HG02763 (cell line): Measurements from ENCODE around the gene KIF6.

Experiments used
- ATAC-seq: cut with Tn5 transposase; IDR thresholded peaks from one replicate; pipeline ENCODE4 v1.9.1; 2021; ENCODE audit warnings: mild to moderate bottlenecking, moderate library complexity; ENCODE audit not compliant: unreplicated experiment

The KIF6 gene

GRCh38 chr6:39466631-39467030 is 258.6 kb downstream of the KIF6 start:
- no peak for ATAC-seq

- ATAC-seq, result no peak
Measured at GRCh38 chr6:39465539-39465938, 259.7 kb downstream of the KIF6 start.

- ATAC-seq, result no peak
Measured at GRCh38 chr6:39464067-39464466, 261.1 kb downstream of the KIF6 start.

GRCh38 chr6:39453956-39454524 is 271.2 kb downstream of the KIF6 start:
- no peak for ATAC-seq

- no peak for ATAC-seq
Measured at GRCh38 chr6:39453241-39453640, 272.0 kb downstream of the KIF6 start.

- no peak for ATAC-seq
Measured at GRCh38 chr6:39452306-39453145, 272.7 kb downstream of the KIF6 start.

GRCh38 chr6:39451831-39452230 is 273.4 kb downstream of the KIF6 start:
- ATAC-seq, result no peak

GRCh38 chr6:39449022-39449421 is 276.2 kb downstream of the KIF6 start:
- no peak for ATAC-seq

GRCh38 chr6:39446909-39447308 is 278.3 kb downstream of the KIF6 start:
- ATAC-seq, result no peak

GRCh38 chr6:39445667-39446066 is 279.5 kb downstream of the KIF6 start:
- no peak for ATAC-seq

- ATAC-seq, result no peak
Measured at GRCh38 chr6:39444479-39445019, 280.7 kb downstream of the KIF6 start.

GRCh38 chr6:39441986-39442385 is 283.2 kb downstream of the KIF6 start:
- no peak for ATAC-seq

- ATAC-seq, result no peak
Measured at GRCh38 chr6:39441301-39441700, 283.9 kb downstream of the KIF6 start.

GRCh38 chr6:39440039-39440426 is 285.2 kb downstream of the KIF6 start:
- ATAC-seq, result no peak

- ATAC-seq, result no peak
Measured at GRCh38 chr6:39439342-39440038, 285.7 kb downstream of the KIF6 start.

- no peak for ATAC-seq
Measured at GRCh38 chr6:39433630-39434029, 291.6 kb downstream of the KIF6 start.

- ATAC-seq, result no peak
Measured at GRCh38 chr6:39432330-39433025, 292.7 kb downstream of the KIF6 start.

- ATAC-seq, result peak; percentile 50
Measured at GRCh38 chr6:39430871-39431523, 294.2 kb downstream of the KIF6 start.

GRCh38 chr6:39430446-39430845 is 294.8 kb downstream of the KIF6 start:
- ATAC-seq, result no peak

GRCh38 chr6:39428816-39429215 is 296.4 kb downstream of the KIF6 start:
- no peak for ATAC-seq

- no peak for ATAC-seq
Measured at GRCh38 chr6:39428152-39428551, 297.1 kb downstream of the KIF6 start.
